Measurements from ENCODE around the gene DYNC2I2.

DNA sequence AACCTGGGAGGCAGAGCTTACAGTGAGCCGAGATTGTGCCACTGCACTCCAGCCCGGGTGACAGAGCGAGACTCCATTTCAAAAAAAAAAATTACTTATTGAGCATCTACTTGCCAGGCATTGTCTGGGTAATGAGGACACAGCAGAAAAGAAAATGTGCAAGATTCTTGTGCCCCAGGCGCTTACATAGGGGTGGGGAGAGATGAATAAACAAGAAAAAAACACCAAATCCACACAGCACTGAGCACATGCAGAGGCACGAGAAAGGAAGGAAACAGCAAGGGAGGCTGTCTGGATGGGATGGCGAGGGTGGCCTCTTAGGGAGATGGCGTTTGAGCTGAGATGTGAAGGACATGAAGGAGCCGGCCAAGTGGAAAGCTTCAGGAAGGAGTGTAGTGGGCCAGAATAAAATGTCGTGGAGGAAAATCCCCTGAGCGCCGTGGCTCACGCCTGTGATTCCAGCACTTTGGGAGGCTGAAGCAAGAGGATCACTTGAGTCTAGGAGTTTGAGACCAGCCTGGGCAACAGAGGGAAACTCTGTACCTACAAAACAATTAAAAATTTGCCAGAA is 13.9 kb downstream of the DYNC2I2 start:
- TF ChIP-seq TCF7 (CRISPR knock-in tag; IDR thresholded peaks at IDR 0.05; ENCODE audit: low read depth) (no peak), HMGA2 (CRISPR knock-in tag; IDR thresholded peaks at IDR 0.05) (no peak), EMX1 (CRISPR knock-in tag; IDR thresholded peaks at IDR 0.05) (no peak)
- TF ChIP-seq, protein P1, sequence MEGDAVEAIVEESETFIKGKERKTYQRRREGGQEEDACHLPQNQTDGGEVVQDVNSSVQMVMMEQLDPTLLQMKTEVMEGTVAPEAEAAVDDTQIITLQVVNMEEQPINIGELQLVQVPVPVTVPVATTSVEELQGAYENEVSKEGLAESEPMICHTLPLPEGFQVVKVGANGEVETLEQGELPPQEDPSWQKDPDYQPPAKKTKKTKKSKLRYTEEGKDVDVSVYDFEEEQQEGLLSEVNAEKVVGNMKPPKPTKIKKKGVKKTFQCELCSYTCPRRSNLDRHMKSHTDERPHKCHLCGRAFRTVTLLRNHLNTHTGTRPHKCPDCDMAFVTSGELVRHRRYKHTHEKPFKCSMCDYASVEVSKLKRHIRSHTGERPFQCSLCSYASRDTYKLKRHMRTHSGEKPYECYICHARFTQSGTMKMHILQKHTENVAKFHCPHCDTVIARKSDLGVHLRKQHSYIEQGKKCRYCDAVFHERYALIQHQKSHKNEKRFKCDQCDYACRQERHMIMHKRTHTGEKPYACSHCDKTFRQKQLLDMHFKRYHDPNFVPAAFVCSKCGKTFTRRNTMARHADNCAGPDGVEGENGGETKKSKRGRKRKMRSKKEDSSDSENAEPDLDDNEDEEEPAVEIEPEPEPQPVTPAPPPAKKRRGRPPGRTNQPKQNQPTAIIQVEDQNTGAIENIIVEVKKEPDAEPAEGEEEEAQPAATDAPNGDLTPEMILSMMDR (IDR thresholded peaks at IDR 0.05), result no peak
- TF ChIP-seq, protein P2, sequence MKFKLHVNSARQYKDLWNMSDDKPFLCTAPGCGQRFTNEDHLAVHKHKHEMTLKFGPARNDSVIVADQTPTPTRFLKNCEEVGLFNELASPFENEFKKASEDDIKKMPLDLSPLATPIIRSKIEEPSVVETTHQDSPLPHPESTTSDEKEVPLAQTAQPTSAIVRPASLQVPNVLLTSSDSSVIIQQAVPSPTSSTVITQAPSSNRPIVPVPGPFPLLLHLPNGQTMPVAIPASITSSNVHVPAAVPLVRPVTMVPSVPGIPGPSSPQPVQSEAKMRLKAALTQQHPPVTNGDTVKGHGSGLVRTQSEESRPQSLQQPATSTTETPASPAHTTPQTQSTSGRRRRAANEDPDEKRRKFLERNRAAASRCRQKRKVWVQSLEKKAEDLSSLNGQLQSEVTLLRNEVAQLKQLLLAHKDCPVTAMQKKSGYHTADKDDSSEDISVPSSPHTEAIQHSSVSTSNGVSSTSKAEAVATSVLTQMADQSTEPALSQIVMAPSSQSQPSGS (CRISPR knock-in tag; IDR thresholded peaks at IDR 0.05; ENCODE audit: borderline replicate concordance, low read depth), result no peak

All from WTC11 (cell line).